ENCODE measurements around the gene ZBTB21. TPM values are rescaled to one million over a fixed set of nuclear protein-coding genes. Genes with fewer than 3 reads are reported as not detected.

ZBTB21 gene
- total RNA-seq, 4 donors from 2014 or later, result 16.3 to 33.5 (median 18.6) TPM

DNA sequence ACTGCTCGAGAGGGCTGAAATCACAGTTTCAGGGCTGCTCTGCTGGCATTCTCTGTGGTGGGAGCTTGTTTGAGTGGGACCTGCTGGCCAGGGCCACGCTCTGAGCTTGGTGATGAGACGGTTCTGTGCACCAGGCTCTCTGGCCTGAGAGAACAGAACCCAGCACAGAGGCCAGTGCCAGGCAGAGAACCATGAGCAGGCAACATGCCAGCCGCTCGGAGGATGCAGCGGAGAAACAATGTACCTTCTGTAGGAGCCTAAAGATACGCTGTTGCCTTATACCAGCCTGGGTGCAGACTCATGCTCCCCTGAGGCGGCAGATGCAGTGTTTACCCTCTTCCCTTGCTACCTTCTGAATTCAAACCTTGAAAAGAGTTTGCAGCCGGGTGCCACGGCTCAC, 66.3 kb downstream of the ZBTB21 start:
- no peak for DNase-seq
- no peak overlapping the region for H3K4me3 ChIP-seq (replicated peaks in 1 of 3)
- no peaks in the 10 kb centered on the region for H3K27me3 ChIP-seq
- TF ChIP-seq, protein P1, sequence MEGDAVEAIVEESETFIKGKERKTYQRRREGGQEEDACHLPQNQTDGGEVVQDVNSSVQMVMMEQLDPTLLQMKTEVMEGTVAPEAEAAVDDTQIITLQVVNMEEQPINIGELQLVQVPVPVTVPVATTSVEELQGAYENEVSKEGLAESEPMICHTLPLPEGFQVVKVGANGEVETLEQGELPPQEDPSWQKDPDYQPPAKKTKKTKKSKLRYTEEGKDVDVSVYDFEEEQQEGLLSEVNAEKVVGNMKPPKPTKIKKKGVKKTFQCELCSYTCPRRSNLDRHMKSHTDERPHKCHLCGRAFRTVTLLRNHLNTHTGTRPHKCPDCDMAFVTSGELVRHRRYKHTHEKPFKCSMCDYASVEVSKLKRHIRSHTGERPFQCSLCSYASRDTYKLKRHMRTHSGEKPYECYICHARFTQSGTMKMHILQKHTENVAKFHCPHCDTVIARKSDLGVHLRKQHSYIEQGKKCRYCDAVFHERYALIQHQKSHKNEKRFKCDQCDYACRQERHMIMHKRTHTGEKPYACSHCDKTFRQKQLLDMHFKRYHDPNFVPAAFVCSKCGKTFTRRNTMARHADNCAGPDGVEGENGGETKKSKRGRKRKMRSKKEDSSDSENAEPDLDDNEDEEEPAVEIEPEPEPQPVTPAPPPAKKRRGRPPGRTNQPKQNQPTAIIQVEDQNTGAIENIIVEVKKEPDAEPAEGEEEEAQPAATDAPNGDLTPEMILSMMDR (IDR thresholded peaks at IDR 0.05), result no peak
- TF ChIP-seq POLR2A (IDR thresholded peaks at IDR 0.05), result no peak
- intact Hi-C loops (cut with DNase I), result no loop called here
- WGBS, 2 donors, result 90 to 95% methylated on average over 8 to 10 of the region's 10 CpGs
- no peak overlapping the region for H3K27ac ChIP-seq
- no peaks in the 10 kb centered on the region for H3K36me3 ChIP-seq
- H3K9me3 ChIP-seq, result no peaks in the 10 kb centered on the region
- H3K4me1 ChIP-seq, result peaks cover 8 to 9% of the 10 kb centered on the region in 2 donors

DNA sequence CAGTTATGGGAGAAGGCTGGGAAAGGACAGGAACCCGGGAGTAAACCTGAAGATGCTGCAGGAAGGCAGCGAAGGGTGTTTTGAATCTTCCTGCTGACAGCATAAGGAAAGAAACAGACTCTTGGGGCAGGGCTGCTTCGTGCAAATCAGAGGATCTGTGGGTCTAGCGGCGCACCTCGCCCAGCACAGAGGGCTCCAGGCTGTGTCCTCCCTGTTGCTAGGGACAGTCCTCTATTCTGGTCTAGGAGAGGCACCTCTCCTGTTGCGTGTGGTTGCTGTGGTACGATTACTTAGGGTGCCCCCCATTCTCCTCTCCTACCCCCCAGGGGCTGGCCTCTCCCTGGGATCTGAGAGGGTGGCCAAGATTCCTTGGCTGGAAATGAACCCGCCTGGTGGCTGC, 67.7 kb downstream of the ZBTB21 start:
- H3K4me1 ChIP-seq, result no peaks in the 10 kb centered on the region
- no peak overlapping the region for H3K27ac ChIP-seq
- H3K27me3 ChIP-seq, result no peaks in the 10 kb centered on the region
- intact Hi-C loops (cut with DNase I), result no loop called here
- no peak overlapping the region for H3K4me3 ChIP-seq (replicated peaks in 1 of 3)
- no peak for DNase-seq
- 81 to 91% methylated on average over 6 to 9 of the region's 9 CpGs for WGBS, 2 donors
- no peaks in the 10 kb centered on the region for H3K36me3 ChIP-seq
- no peaks in the 10 kb centered on the region for H3K9me3 ChIP-seq
- no peak for TF ChIP-seq POLR2A (IDR thresholded peaks at IDR 0.05)
- TF ChIP-seq, protein P1 (IDR thresholded peaks at IDR 0.05), result no peak

DNA sequence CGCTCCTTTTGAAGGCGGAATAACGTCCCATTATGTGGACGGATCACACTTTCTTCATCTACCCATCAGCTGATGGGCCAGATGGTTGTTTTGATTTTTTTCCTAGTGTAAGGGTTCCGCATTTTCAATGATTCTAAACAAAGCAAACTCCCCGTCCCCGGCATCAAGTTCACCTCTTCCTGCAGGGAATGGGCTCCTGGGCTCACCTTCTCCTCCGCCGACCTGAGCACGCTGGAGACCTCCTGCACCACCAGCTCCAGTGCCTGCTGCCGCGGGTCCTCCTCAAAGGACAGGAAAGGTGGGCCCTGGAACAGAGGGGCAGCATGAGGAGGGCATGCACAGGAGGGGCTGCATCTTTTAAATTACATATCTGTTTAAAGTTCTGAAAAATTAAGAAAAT, 68.2 kb downstream of the ZBTB21 start:
- Histone ChIP-seq H3K27me3 (no peaks in the 10 kb centered on the region), H3K4me1 (no peaks in the 10 kb centered on the region), H3K36me3 (no peaks in the 10 kb centered on the region), H3K4me3 (replicated peaks in 1 of 3) (no peak overlapping the region), H3K9me3 (no peaks in the 10 kb centered on the region), H3K27ac (no peak overlapping the region)
- no peak for DNase-seq
- WGBS, 2 donors, result 90 to 96% methylated on average over 12 of the region's 12 CpGs
- no peak for TF ChIP-seq POLR2A (IDR thresholded peaks at IDR 0.05)
- TF ChIP-seq, protein P1 (IDR thresholded peaks at IDR 0.05), result no peak
- intact Hi-C loops (cut with DNase I), result no loop called here

DNA sequence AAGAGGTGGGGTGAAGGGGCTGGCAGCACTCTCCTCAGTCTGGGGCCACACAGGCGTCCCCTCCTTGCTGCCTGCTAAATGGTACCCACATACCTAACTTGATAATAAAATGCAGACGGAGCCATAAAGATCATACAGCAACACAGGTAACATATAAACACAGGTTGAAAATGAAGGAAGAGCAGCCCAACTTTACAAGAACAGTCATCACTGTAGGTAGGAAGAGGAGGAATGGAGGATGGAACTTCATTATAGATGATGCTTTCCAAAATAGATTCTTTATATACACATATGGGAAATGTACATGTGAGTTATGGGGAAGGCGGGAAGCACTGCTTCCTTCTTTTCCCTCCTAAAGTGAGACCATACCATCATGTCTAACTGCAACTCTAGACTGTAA, 69.7 kb downstream of the ZBTB21 start:
- H3K4me1 ChIP-seq, result no peaks in the 10 kb centered on the region
- 92 to 99% methylated on average over 3 of the region's 3 CpGs for WGBS, 2 donors
- no peaks in the 10 kb centered on the region for H3K9me3 ChIP-seq
- no peaks in the 10 kb centered on the region for H3K27me3 ChIP-seq
- intact Hi-C loops (cut with DNase I), result no loop called here
- H3K27ac ChIP-seq, result no peak overlapping the region
- no peaks in the 10 kb centered on the region for H3K36me3 ChIP-seq
- TF ChIP-seq, protein P1 (IDR thresholded peaks at IDR 0.05), result no peak
- DNase-seq, result no peak
- H3K4me3 ChIP-seq (replicated peaks in 1 of 3), result no peak overlapping the region

DNA sequence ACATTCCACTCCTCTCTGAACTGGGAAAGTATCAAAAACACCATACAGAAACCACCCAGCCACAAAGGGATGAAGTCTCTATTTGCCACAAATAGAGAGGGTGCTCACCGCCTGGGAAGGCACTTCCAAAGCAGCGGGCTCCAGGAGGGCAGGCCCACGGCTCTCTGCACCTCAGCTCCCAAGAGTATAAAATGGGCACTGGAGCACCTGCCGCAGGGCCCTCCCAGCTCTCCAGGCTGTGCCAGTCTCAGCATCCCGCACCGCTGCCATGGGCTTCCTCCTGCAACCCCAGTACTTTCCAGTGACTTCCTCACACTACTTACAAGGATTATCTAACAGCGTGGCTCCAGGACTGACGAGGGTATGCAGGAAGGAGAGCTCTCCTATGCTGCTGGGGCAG, 70.8 kb downstream of the ZBTB21 start:
- intact Hi-C loops (cut with DNase I), result no loop called here
- DNase-seq, result no peak
- TF ChIP-seq, protein P1 (IDR thresholded peaks at IDR 0.05), result no peak
- no peak for TF ChIP-seq POLR2A (IDR thresholded peaks at IDR 0.05)
- no peaks in the 10 kb centered on the region for H3K36me3 ChIP-seq
- no peaks in the 10 kb centered on the region for H3K4me1 ChIP-seq
- H3K27ac ChIP-seq, result no peak overlapping the region
- H3K9me3 ChIP-seq, result no peaks in the 10 kb centered on the region
- no peak overlapping the region for H3K4me3 ChIP-seq (replicated peaks in 1 of 3)
- H3K27me3 ChIP-seq, result no peaks in the 10 kb centered on the region
- 90 to 92% methylated on average over 8 of the region's 8 CpGs for WGBS, 2 donors

Other genes starting within 250 kb of the ZBTB21 start
- gene RIPK4, start 243.3 kb downstream of the ZBTB21 start, total RNA-seq, result 10 to 100 TPM; 15.3 to 24.7 (median 22.6) TPM
- gene PRDM15, start 131.0 kb downstream of the ZBTB21 start, total RNA-seq, result 10 to 100 TPM in 1 of 4 donors, 1 to 10 TPM in 3; 4.7 to 12.3 (median 7.3) TPM
- gene C2CD2, start 56.3 kb downstream of the ZBTB21 start, total RNA-seq, result 10 to 100 TPM; 12.7 to 22.7 (median 20.0) TPM
- gene UMODL1, start 61.0 kb upstream of the ZBTB21 start, total RNA-seq, result not detected
- 10 to 100 TPM; 13.8 to 34.1 (median 18.9) TPM for gene ABCG1, start 208.8 kb upstream of the ZBTB21 start, total RNA-seq

Measured in thyroid gland (tissue), 4 donors.